ENCODE results near the gene THSD7A.

Gene THSD7A

DNA sequence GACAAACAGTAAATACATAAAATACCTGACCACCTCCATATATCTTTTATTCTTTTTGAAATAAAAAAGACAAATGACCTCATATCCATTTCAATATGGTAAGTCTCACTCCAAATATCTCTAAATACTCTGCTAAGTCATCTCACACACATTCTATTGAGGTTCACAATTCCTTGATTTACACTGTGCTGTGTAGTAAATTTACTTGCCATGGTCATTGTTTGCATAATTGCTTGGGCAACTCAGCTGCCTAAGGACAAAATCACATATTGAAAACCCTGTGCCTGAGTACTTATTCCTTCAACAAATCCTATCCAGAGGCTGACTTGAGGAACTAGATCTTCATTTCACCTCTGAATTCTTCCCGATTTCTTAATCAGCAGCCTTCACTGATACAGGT, 176.4 kb downstream of the THSD7A start:
- no peak for DNase-seq (ENCODE audit: low spot score)
- H3K27ac ChIP-seq, result no peak overlapping the region
- TF ChIP-seq, protein P1, sequence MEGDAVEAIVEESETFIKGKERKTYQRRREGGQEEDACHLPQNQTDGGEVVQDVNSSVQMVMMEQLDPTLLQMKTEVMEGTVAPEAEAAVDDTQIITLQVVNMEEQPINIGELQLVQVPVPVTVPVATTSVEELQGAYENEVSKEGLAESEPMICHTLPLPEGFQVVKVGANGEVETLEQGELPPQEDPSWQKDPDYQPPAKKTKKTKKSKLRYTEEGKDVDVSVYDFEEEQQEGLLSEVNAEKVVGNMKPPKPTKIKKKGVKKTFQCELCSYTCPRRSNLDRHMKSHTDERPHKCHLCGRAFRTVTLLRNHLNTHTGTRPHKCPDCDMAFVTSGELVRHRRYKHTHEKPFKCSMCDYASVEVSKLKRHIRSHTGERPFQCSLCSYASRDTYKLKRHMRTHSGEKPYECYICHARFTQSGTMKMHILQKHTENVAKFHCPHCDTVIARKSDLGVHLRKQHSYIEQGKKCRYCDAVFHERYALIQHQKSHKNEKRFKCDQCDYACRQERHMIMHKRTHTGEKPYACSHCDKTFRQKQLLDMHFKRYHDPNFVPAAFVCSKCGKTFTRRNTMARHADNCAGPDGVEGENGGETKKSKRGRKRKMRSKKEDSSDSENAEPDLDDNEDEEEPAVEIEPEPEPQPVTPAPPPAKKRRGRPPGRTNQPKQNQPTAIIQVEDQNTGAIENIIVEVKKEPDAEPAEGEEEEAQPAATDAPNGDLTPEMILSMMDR (conservative IDR thresholded peaks at IDR 0.05; ENCODE audit: low read depth), result no peak
- POLR2A ChIA-PET (ENCODE audit: low non-redundant PET), result no interaction called here
- CTCF ChIA-PET, result no interaction called here

DNA sequence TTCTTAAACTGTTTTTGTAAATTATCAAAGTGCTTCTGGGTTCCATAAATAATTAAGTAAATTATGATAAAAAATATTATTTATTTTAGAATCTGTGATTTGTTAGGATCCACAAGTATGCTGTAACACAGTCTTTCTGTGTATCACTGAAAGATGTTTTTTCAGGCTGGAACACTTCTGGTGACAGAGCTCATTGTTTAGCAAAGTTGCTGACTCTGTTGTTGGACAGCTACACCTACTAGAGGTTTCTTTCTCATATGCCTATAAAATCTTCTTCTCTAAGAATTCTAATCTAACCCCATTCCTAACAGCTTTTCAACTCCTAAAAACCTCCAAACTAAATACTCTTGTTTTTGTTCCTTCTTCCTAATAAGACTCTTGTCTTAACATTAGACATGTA, 176.8 kb downstream of the THSD7A start:
- POLR2A ChIA-PET (ENCODE audit: low non-redundant PET), result no interaction called here
- CTCF ChIA-PET, result no interaction called here
- TF ChIP-seq, protein P1 (conservative IDR thresholded peaks at IDR 0.05; ENCODE audit: low read depth), result no peak
- H3K27ac ChIP-seq, result no peak overlapping the region
- no peak for DNase-seq (ENCODE audit: low spot score)

DNA sequence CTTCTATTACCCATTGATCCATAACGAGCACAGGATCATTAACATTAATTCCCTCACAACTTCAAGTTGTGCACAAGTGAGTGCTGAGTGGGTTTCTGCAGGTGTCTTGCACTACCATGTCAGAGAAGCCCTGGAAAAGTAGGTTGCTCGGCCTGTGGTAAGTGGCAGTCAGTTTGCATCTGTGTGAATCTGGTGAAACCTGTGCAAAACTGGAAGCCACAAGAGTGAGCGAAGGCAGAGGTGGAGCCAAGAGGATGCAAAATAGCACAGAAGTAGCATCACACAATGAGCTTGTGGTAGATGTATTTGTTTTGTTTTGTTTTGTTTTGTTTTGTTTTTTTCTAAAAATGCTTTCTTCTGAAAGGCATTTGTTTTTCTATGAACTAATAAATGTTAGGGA, 181.5 kb downstream of the THSD7A start:
- DNase-seq (ENCODE audit: low spot score), result no peak
- ChIA-PET CTCF (no interaction called here), POLR2A (ENCODE audit: low non-redundant PET) (no interaction called here)
- no peak overlapping the region for H3K27ac ChIP-seq
- TF ChIP-seq, protein P1 (conservative IDR thresholded peaks at IDR 0.05; ENCODE audit: low read depth), result no peak

DNA sequence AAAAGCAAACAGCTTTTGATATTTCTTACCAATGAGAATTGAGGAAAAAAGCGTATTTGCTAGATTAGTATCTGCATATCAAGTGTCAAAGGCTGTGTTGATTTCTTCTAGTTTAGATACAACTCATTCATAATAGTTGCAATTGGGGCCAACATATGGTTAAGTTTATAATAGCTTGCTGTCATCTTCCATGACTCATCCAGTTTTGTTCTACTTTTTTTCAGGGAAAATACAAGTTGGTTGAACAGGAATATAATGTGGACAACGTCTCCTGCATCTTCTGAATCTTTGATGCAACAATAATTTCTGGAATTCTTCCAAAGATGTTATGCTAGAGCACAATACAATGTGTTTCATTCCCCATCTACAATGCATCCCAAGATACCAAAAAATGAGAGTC, 182.0 kb downstream of the THSD7A start:
- no peak for DNase-seq (ENCODE audit: low spot score)
- POLR2A ChIA-PET (ENCODE audit: low non-redundant PET), result no interaction called here
- CTCF ChIA-PET, result no interaction called here
- no peak overlapping the region for H3K27ac ChIP-seq
- TF ChIP-seq, protein P1 (conservative IDR thresholded peaks at IDR 0.05; ENCODE audit: low read depth), result no peak

DNA sequence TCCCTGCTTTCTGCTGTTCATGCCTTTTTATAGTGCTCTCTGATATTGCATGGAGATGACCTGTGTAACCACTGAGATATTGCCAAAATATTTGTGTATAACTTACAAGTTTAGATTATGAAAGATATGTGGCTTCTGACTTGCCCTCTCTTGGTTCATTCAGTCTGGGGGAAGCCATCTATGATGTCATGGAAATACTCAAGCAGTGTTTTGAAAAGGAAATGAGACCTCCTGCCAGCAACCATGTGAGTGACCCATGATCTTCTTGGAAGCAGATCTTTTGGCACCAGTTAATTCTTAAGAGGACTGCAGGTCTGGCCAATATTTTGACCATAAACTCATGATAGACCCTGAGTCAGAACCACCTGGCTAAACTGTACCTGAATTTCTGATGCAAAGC, 183.0 kb downstream of the THSD7A start:
- TF ChIP-seq, protein P1 (conservative IDR thresholded peaks at IDR 0.05; ENCODE audit: low read depth), result no peak
- POLR2A ChIA-PET (ENCODE audit: low non-redundant PET), result no interaction called here
- no peak for DNase-seq (ENCODE audit: low spot score)
- H3K27ac ChIP-seq, result no peak overlapping the region
- CTCF ChIA-PET, result no interaction called here

DNA sequence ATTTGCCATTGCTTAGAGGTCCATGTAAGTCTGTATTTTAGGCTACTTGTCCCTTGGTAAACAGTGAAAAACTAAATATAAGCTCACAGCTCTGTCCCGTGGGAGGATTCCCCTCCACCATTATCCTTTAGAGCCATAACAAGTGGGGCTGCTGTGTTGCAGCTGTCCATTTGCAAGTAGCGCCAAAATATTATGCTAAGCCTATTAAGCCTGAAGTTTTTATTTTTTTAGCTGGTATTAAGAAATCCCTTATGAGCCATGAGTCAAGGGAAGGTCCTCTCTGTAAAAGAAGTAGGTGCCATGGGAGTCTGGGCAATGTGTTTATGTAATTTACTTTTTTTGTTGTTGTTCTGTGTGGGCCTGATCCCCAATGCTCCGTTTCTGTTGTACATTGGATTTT, 183.9 kb downstream of the THSD7A start:
- DNase-seq (ENCODE audit: low spot score), result no peak
- TF ChIP-seq, protein P1 (conservative IDR thresholded peaks at IDR 0.05; ENCODE audit: low read depth), result no peak
- POLR2A ChIA-PET (ENCODE audit: low non-redundant PET), result no interaction called here
- no peak overlapping the region for H3K27ac ChIP-seq
- CTCF ChIA-PET, result no interaction called here

DNA sequence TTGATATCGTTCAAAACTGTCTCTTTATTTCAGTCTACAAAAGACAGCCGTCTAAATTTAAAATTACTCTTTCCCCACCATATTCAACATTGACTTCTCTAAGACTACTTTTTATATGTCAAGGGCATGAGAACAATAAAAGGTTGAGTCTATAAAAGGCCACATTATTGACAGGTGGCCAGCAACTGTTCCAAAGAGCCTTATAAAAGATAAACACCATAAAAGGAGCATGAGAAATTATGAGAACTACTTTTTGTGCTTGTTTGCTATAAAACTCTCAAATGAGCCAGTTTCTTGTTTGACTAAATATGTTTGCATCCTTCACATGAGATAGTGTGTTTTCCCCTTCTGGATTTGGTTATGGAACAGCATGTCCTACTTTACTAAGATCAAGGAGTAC, 189.2 kb downstream of the THSD7A start:
- ChIA-PET CTCF (no interaction called here), POLR2A (ENCODE audit: low non-redundant PET) (no interaction called here)
- DNase-seq (ENCODE audit: low spot score), result no peak
- TF ChIP-seq, protein P1 (conservative IDR thresholded peaks at IDR 0.05; ENCODE audit: low read depth), result no peak
- H3K27ac ChIP-seq, result no peak overlapping the region
